ENCODE measurements around the gene RPIA. TPM values are rescaled to one million over a fixed set of nuclear protein-coding genes. Genes with fewer than 3 reads are reported as not detected.
A peak's percentile ranks its signal among the peaks of the same experiment; 100 is the strongest.

RPIA gene
- total RNA-seq (2012; rRNA removed) (4.1 and 4.7 TPM in 2 replicates), polyA plus RNA-seq (2012; rRNA removed) (8.6 and 9.8 TPM in 2 replicates), Bru-seq, nascent RNA (percentile 60 among the genes with signal in this experiment), BruChase-seq, experiment 1, labeled RNA remaining after a 6-hour chase (percentile 53 among the genes with signal in this experiment), BruChase-seq, experiment 2, labeled RNA remaining after a 2-hour chase (percentile 54 among the genes with signal in this experiment)
- polyA plus RNA-seq (2012; cell fraction: cytosol; rRNA removed) = 4.6 and 7.3 TPM in 2 replicates
- 2.1 and 3.8 TPM in 2 replicates for polyA plus RNA-seq (2012; cell fraction: nucleus; rRNA removed; ENCODE audit: low replicate concordance)
- long read RNA-seq, partial matches to known transcripts = 1 of 6 reads
- long read RNA-seq, other reads (novel, unspliced or antisense) = 1 of 6 reads

DNA sequence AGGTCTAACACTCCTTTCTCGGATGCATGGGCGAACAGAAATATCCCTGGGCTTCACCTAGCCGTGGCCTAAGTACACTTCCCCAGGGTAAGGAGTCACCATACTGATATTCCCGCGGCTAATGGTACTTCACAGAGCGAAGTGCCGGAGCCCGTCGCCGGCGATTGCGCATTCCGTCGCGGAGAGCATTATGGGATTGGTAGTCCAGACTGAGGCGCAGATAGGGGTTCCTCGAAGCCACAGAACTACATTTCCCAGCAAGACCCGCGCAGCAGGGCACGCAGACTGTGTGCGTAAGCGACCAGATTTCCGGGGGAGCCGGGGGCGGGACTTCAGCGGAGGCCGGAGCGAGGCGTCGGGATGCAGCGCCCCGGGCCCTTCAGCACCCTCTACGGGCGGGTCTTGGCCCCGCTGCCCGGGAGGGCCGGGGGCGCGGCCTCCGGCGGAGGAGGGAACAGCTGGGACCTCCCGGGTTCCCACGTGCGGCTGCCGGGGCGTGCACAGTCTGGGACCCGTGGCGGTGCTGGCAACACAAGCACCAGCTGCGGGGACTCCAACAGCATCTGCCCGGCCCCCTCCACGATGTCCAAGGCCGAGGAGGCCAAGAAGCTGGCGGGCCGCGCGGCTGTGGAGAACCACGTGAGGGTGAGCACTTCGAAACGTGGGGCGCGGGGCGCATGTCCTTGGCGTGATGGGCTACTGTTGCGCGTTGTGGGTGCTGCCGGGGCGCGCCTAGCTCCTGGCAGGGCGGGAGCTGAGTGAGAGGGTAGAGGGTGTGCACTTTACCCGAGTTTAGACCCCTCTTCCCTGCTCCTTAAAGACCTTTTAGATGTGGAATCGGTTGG, at the start of gene RPIA:
Gene RPIA (plus strand): TSS at position 335 of the 845 bp plus-strand sequence. CDS start 26 bp downstream, at position 361.
- Histone ChIP-seq H4K8ac (ENCODE audit: low read depth in 2 of 2, low read length in 2 of 2) (peak within 1 kb of the TSS; percentile 85 to 100), H4K5ac (ENCODE audit: low read depth, low read length) (peak within 1 kb of the TSS; percentile 96), H3K18ac (ENCODE audit: low read depth, low read length) (no peak within 1 kb of the TSS), H3K9me1 (ENCODE audit: insufficient read depth, low read length) (peaks cover 9% of the 10 kb centered on the region; the same call in 1 of the 2 replicates), H3K4me2 (ENCODE audit: low read depth, low read length) (peak within 1 kb of the TSS; percentile 86), H2AK5ac (ENCODE audit: low read depth, low read length) (no peak within 1 kb of the TSS), H3K4me3 (ENCODE audit: insufficient read depth, low read depth, low read length) (peak within 1 kb of the TSS; percentile 81), H3K27ac (ENCODE audit: insufficient read depth, low read length) (peak within 1 kb of the TSS; percentile 64), H3K36me3 (ENCODE audit: control insufficient read depth, insufficient read depth, low read length) (no peaks in the 10 kb centered on the region), H2AFZ (replicated peaks; ENCODE audit: low read length, poor library complexity) (peak within 1 kb of the TSS; percentile 99), H3K79me1 (ENCODE audit: low read depth in 1 of 2, low read length in 2 of 2) (peaks cover 27 to 42% of the 10 kb centered on the region in 2 experiments), H4K91ac (ENCODE audit: insufficient read depth, low read depth, low read length) (peak within 1 kb of the TSS; percentile 92), H3K9ac (ENCODE audit: low read depth, low read length) (peak within 1 kb of the TSS; percentile 80), H4K20me1 (ENCODE audit: insufficient read depth, low read length) (no peaks in the 10 kb centered on the region), H2BK20ac (ENCODE audit: low read depth, low read length) (no peak within 1 kb of the TSS), H3K4me1 (ENCODE audit: control insufficient read depth, insufficient read depth, low read length) (no peaks in the 10 kb centered on the region), H2AK9ac (replicated peaks; ENCODE audit: low read depth, low read length, poor library complexity) (peak within 1 kb of the TSS; percentile 85), H2BK15ac (ENCODE audit: low read depth, low read length) (no peak within 1 kb of the TSS), H3K9me3 (ENCODE audit: control insufficient read depth, insufficient read depth, low read length) (no peaks in the 10 kb centered on the region), H3K27me3 (ENCODE audit: control insufficient read depth, insufficient read depth, low read length) (no peaks in the 10 kb centered on the region), H2BK120ac (ENCODE audit: low read depth, low read length) (no peak within 1 kb of the TSS), H3K4ac (ENCODE audit: low read depth, low read length) (peak within 1 kb of the TSS; percentile 96), H2BK5ac (ENCODE audit: low read depth, low read length, poor library complexity, severe bottlenecking) (peak within 1 kb of the TSS; percentile 56), H3K56ac (ENCODE audit: extremely low read depth, insufficient read depth, low read length) (peak within 1 kb of the TSS; percentile 52; the same call in 1 of the 2 replicates), H3K23ac (ENCODE audit: low read depth, low read length) (peak within 1 kb of the TSS; percentile 97), H3K14ac (replicated peaks; ENCODE audit: low read depth, low read length) (peak within 1 kb of the TSS; percentile 100)
- DNase-seq = peak; percentile 98
- 0% methylated on average over 23 of the region's 71 CpGs; no CpG with 5 or more reads in 1 of the 2 experiments for WGBS, 2 experiments (ENCODE audit: extremely low coverage in 2 of 2, insufficient read length in 1 of 2)
- in situ Hi-C loops (cut with MboI; ENCODE audit: low sequenced_read_pairs) = no loop called here
- CTCF ChIA-PET = interaction anchor here (0.6 to 1.8 kb wide), 3 partner anchors 10 to 18 kb away, joined by 3 to 6 read pairs (median 5); no protein-coding TSS in a partner anchor
- no TSS peak for BruUV-seq (replicated peaks)
- peak; percentile 98 for ATAC-seq (ENCODE audit: low read depth)
- POLR2A ChIA-PET (ENCODE audit: unreplicated experiment) = no interaction called here
- intact Hi-C loops (cut with micrococcal nuclease) = loop anchor here (1.0 kb wide), 1 partner anchor 64 kb away; the partner anchor contains the start of gene EIF2AK3
- dilution Hi-C loops (cut with HindIII; ENCODE audit: low sequenced_read_pairs, unreplicated experiment) = no loop called here
- TF ChIP-seq POLR2A (IDR thresholded peaks at IDR 0.05; ENCODE audit: low read depth, low read length) (peak; percentile 75), CHD1 (IDR thresholded peaks at IDR 0.05; ENCODE audit: low read depth, low read length) (no peak), RAD21 (IDR thresholded peaks at IDR 0.05; ENCODE audit: low read length) (no peak; the same call in 1 of the 2 replicates), MAZ (IDR thresholded peaks at IDR 0.05; ENCODE audit: borderline replicate concordance, low read depth, low read length) (peak; percentile 81; the same call in 1 of the 2 replicates), CEBPB (IDR thresholded peaks at IDR 0.05; ENCODE audit: low read depth, low read length) (peak; percentile 92), RFX5 (IDR thresholded peaks at IDR 0.05; ENCODE audit: low read depth, low read length) (no peak), MAFK (IDR thresholded peaks at IDR 0.05; ENCODE audit: low read depth, low read length) (no peak), FOS (IDR thresholded peaks at IDR 0.05; ENCODE audit: low read depth, low read length) (no peak), RCOR1 (IDR thresholded peaks at IDR 0.05; ENCODE audit: insufficient replicate concordance, low read length) (no peak), SMC3 (IDR thresholded peaks at IDR 0.05; ENCODE audit: low read depth, low read length) (no peak), NFE2L2 (IDR thresholded peaks at IDR 0.05; ENCODE audit: low read depth, low read length) (no peak), MXI1 (IDR thresholded peaks at IDR 0.05; ENCODE audit: borderline replicate concordance, low read depth, low read length) (peak; percentile 98)
- TF ChIP-seq, protein P1, sequence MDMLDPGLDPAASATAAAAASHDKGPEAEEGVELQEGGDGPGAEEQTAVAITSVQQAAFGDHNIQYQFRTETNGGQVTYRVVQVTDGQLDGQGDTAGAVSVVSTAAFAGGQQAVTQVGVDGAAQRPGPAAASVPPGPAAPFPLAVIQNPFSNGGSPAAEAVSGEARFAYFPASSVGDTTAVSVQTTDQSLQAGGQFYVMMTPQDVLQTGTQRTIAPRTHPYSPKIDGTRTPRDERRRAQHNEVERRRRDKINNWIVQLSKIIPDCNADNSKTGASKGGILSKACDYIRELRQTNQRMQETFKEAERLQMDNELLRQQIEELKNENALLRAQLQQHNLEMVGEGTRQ (IDR thresholded peaks at IDR 0.05; ENCODE audit: low read depth, low read length) = peak; percentile 69; the same call in 1 of the 2 replicates
- TF ChIP-seq, protein P2, sequence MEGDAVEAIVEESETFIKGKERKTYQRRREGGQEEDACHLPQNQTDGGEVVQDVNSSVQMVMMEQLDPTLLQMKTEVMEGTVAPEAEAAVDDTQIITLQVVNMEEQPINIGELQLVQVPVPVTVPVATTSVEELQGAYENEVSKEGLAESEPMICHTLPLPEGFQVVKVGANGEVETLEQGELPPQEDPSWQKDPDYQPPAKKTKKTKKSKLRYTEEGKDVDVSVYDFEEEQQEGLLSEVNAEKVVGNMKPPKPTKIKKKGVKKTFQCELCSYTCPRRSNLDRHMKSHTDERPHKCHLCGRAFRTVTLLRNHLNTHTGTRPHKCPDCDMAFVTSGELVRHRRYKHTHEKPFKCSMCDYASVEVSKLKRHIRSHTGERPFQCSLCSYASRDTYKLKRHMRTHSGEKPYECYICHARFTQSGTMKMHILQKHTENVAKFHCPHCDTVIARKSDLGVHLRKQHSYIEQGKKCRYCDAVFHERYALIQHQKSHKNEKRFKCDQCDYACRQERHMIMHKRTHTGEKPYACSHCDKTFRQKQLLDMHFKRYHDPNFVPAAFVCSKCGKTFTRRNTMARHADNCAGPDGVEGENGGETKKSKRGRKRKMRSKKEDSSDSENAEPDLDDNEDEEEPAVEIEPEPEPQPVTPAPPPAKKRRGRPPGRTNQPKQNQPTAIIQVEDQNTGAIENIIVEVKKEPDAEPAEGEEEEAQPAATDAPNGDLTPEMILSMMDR (conservative IDR thresholded peaks at IDR 0.05; ENCODE audit: low read depth, low read length) = peak; percentile 82
